HG03095 (cell line): ENCODE results near the gene TSR1.
A peak's percentile ranks its signal among the peaks of the same experiment; 100 is the strongest.
"Not testable (repeated sequence)": the region's sequence is repeated elsewhere in the genome, so short reads cannot be mapped to it uniquely, and the experiment has no call there.

Source experiments
- ATAC-seq: cut with Tn5 transposase; IDR thresholded peaks from one replicate; pipeline ENCODE4 v1.9.1; 2021; ENCODE audit warnings: moderate library complexity; ENCODE audit not compliant: unreplicated experiment

The TSR1 gene

GRCh38 chr17:2338315-2338657, 2.0 kb upstream of the TSR1 start:
- ATAC-seq, result no peak

- no peak for ATAC-seq
These were observed 1.5 kb upstream of the TSR1 start for GRCh38 chr17:2337544-2338314.

- no peak for ATAC-seq
These were observed 741 bp upstream of the TSR1 start, which contains the start of gene SGSM2 for GRCh38 chr17:2336852-2337543. SGSM2 (plus strand) TSS chr17:2337501; CDS start chr17:2337689, 188 bp downstream.

GRCh38 chr17:2335726-2336214, 487 bp downstream of the TSR1 start:
- ATAC-seq, result no peak

- no peak for ATAC-seq
These were observed 5.0 kb downstream of the TSR1 start for GRCh38 chr17:2331303-2331702.

GRCh38 chr17:2323629-2324314, 12.5 kb downstream of the TSR1 start:
- ATAC-seq, result no peak

GRCh38 chr17:2321399-2321798, 14.9 kb downstream of the TSR1 start:
- no peak for ATAC-seq

- no peak for ATAC-seq
These were observed 17.2 kb downstream of the TSR1 start for GRCh38 chr17:2319051-2319450.

GRCh38 chr17:2317796-2318195, 18.5 kb downstream of the TSR1 start:
- no peak for ATAC-seq

GRCh38 chr17:2316916-2317205, 19.4 kb downstream of the TSR1 start:
- not testable (repeated sequence) for ATAC-seq

- no peak for ATAC-seq
These were observed 23.5 kb downstream of the TSR1 start for GRCh38 chr17:2312736-2313135.

- no peak for ATAC-seq
These were observed 26.7 kb downstream of the TSR1 start for GRCh38 chr17:2309338-2310154.

GRCh38 chr17:2304931-2305330, 31.3 kb downstream of the TSR1 start:
- ATAC-seq, result no peak

- ATAC-seq, result peak; percentile 73
These were observed 32.8 kb downstream of the TSR1 start, which contains the start of the genes SMG6 and SRR for GRCh38 chr17:2303204-2304188. SMG6 (minus strand) TSS chr17:2303785; CDS start chr17:2303720, 65 bp downstream. SRR (plus strand) TSS chr17:2303950; CDS start chr17:2315561, 11,611 bp downstream.

GRCh38 chr17:2302778-2303203, 33.5 kb downstream of the TSR1 start:
- peak; percentile 11 for ATAC-seq

- no peak for ATAC-seq
These were observed 36.5 kb downstream of the TSR1 start for GRCh38 chr17:2299756-2300155.

GRCh38 chr17:2299136-2299535, 37.1 kb downstream of the TSR1 start:
- no peak for ATAC-seq

GRCh38 chr17:2297023-2297422, 39.2 kb downstream of the TSR1 start:
- ATAC-seq, result no peak

- no peak for ATAC-seq
These were observed 40.7 kb downstream of the TSR1 start for GRCh38 chr17:2295575-2295974.

- ATAC-seq, result no peak
These were observed 44.2 kb downstream of the TSR1 start for GRCh38 chr17:2292100-2292499.
